ENCODE measurements around the gene PRKCB.

- TF ChIP-seq POLR2A (IDR thresholded peaks at IDR 0.05; ENCODE audit: extremely low read depth, insufficient read length) (no peak), CTCF (IDR thresholded peaks at IDR 0.05; ENCODE audit: low read depth, low read length) (no peak), MAX (IDR thresholded peaks at IDR 0.05; ENCODE audit: low read depth, low read length) (no peak)
Measured at GRCh38 chr16:24228514-24228913, 392.7 kb downstream of the PRKCB start.

Measured in NB4 (cell line).